ENCODE measurements around the gene PLA2G2A.

The PLA2G2A gene

GRCh38 chr1:19980314-19980713 lies 896 bp upstream of the PLA2G2A start:
- Mint-ChIP-seq H3K27ac (no peak overlapping the region), H3K4me1 (no peaks in the 10 kb centered on the region), H3K36me3 (no peaks in the 10 kb centered on the region)

GRCh38 chr1:19978143-19978542 lies 1.3 kb downstream of the PLA2G2A start:
- H3K27ac Mint-ChIP-seq = no peak overlapping the region
- no peaks in the 10 kb centered on the region for H3K4me1 Mint-ChIP-seq
- no peaks in the 10 kb centered on the region for H3K36me3 Mint-ChIP-seq
- H3K27me3 Mint-ChIP-seq = peaks cover 16% of the 10 kb centered on the region
- H3K4me3 Mint-ChIP-seq = no peak overlapping the region
- no peaks in the 10 kb centered on the region for H3K9me3 Mint-ChIP-seq

More at GRCh38 chr1:19980314-19980713, 896 bp upstream of the PLA2G2A start:
- H3K27me3 Mint-ChIP-seq = peaks cover 14% of the 10 kb centered on the region
- H3K4me3 Mint-ChIP-seq = no peak overlapping the region
- H3K9me3 Mint-ChIP-seq = no peaks in the 10 kb centered on the region

- Mint-ChIP-seq H3K27me3 (peaks cover 16% of the 10 kb centered on the region), H3K4me1 (no peaks in the 10 kb centered on the region), H3K9me3 (no peaks in the 10 kb centered on the region), H3K36me3 (no peaks in the 10 kb centered on the region), H3K27ac (no peak overlapping the region), H3K4me3 (no peak overlapping the region)
Measured at GRCh38 chr1:19976317-19977003, 3.0 kb downstream of the PLA2G2A start.

- H3K27ac Mint-ChIP-seq = no peak overlapping the region
Measured at GRCh38 chr1:19975423-19976193, 3.8 kb downstream of the PLA2G2A start.

GRCh38 chr1:19974822-19975416 lies 4.5 kb downstream of the PLA2G2A start:
- Mint-ChIP-seq H3K9me3 (no peaks in the 10 kb centered on the region), H3K27ac (no peak overlapping the region), H3K27me3 (peaks cover 21% of the 10 kb centered on the region), H3K4me1 (no peaks in the 10 kb centered on the region), H3K4me3 (no peak overlapping the region), H3K36me3 (no peaks in the 10 kb centered on the region)

More at GRCh38 chr1:19975423-19976193, 3.8 kb downstream of the PLA2G2A start:
- peaks cover 18% of the 10 kb centered on the region for H3K27me3 Mint-ChIP-seq
- no peak overlapping the region for H3K4me3 Mint-ChIP-seq
- no peaks in the 10 kb centered on the region for H3K4me1 Mint-ChIP-seq
- H3K36me3 Mint-ChIP-seq = no peaks in the 10 kb centered on the region
- H3K9me3 Mint-ChIP-seq = no peaks in the 10 kb centered on the region

GRCh38 chr1:19973616-19974015 lies 5.8 kb downstream of the PLA2G2A start:
- H3K27ac Mint-ChIP-seq = no peak overlapping the region
- peaks cover 19% of the 10 kb centered on the region for H3K27me3 Mint-ChIP-seq
- no peaks in the 10 kb centered on the region for H3K4me1 Mint-ChIP-seq
- no peak overlapping the region for H3K4me3 Mint-ChIP-seq
- no peaks in the 10 kb centered on the region for H3K9me3 Mint-ChIP-seq
- no peaks in the 10 kb centered on the region for H3K36me3 Mint-ChIP-seq

GRCh38 chr1:19971664-19972063 lies 7.8 kb downstream of the PLA2G2A start:
- no peaks in the 10 kb centered on the region for H3K4me1 Mint-ChIP-seq
- no peak overlapping the region for H3K27ac Mint-ChIP-seq
- no peak overlapping the region for H3K4me3 Mint-ChIP-seq
- no peaks in the 10 kb centered on the region for H3K9me3 Mint-ChIP-seq
- peaks cover 14% of the 10 kb centered on the region for H3K27me3 Mint-ChIP-seq
- no peaks in the 10 kb centered on the region for H3K36me3 Mint-ChIP-seq

GRCh38 chr1:19969898-19970660 lies 9.3 kb downstream of the PLA2G2A start:
- Mint-ChIP-seq H3K36me3 (no peaks in the 10 kb centered on the region), H3K9me3 (no peaks in the 10 kb centered on the region), H3K27ac (no peak overlapping the region), H3K4me1 (no peaks in the 10 kb centered on the region), H3K27me3 (peaks cover 9% of the 10 kb centered on the region), H3K4me3 (no peak overlapping the region)

GRCh38 chr1:19967808-19968207 lies 11.6 kb downstream of the PLA2G2A start:
- Mint-ChIP-seq H3K4me3 (no peak overlapping the region), H3K9me3 (no peaks in the 10 kb centered on the region), H3K4me1 (no peaks in the 10 kb centered on the region), H3K27ac (no peak overlapping the region), H3K36me3 (no peaks in the 10 kb centered on the region), H3K27me3 (peaks cover 15% of the 10 kb centered on the region)

- Mint-ChIP-seq H3K27ac (no peak overlapping the region), H3K4me1 (no peaks in the 10 kb centered on the region), H3K4me3 (no peak overlapping the region), H3K9me3 (no peaks in the 10 kb centered on the region), H3K27me3 (peaks cover 18% of the 10 kb centered on the region), H3K36me3 (no peaks in the 10 kb centered on the region)
Measured at GRCh38 chr1:19964542-19964941, 14.9 kb downstream of the PLA2G2A start.

GRCh38 chr1:19963636-19964035 lies 15.8 kb downstream of the PLA2G2A start:
- Mint-ChIP-seq H3K36me3 (no peaks in the 10 kb centered on the region), H3K4me1 (no peaks in the 10 kb centered on the region), H3K27me3 (peaks cover 18% of the 10 kb centered on the region), H3K4me3 (no peak overlapping the region), H3K27ac (no peak overlapping the region), H3K9me3 (no peaks in the 10 kb centered on the region)

- Mint-ChIP-seq H3K4me3 (no peak overlapping the region), H3K36me3 (no peaks in the 10 kb centered on the region), H3K9me3 (no peaks in the 10 kb centered on the region), H3K27me3 (peaks cover 19% of the 10 kb centered on the region), H3K27ac (no peak overlapping the region), H3K4me1 (no peaks in the 10 kb centered on the region)
Measured at GRCh38 chr1:19960591-19960990, 18.8 kb downstream of the PLA2G2A start.

GRCh38 chr1:19957779-19958178 lies 21.6 kb downstream of the PLA2G2A start:
- H3K27me3 Mint-ChIP-seq = peaks cover 21% of the 10 kb centered on the region
- no peaks in the 10 kb centered on the region for H3K36me3 Mint-ChIP-seq
- no peak overlapping the region for H3K4me3 Mint-ChIP-seq
- H3K27ac Mint-ChIP-seq = no peak overlapping the region
- no peaks in the 10 kb centered on the region for H3K9me3 Mint-ChIP-seq
- H3K4me1 Mint-ChIP-seq = no peaks in the 10 kb centered on the region

- Mint-ChIP-seq H3K36me3 (no peaks in the 10 kb centered on the region), H3K4me3 (no peak overlapping the region), H3K4me1 (no peaks in the 10 kb centered on the region), H3K27me3 (peaks cover 14% of the 10 kb centered on the region), H3K27ac (no peak overlapping the region), H3K9me3 (no peaks in the 10 kb centered on the region)
Measured at GRCh38 chr1:19955534-19956170, 23.8 kb downstream of the PLA2G2A start.

- peaks cover 16% of the 10 kb centered on the region for H3K27me3 Mint-ChIP-seq
- H3K9me3 Mint-ChIP-seq = no peaks in the 10 kb centered on the region
- H3K36me3 Mint-ChIP-seq = no peaks in the 10 kb centered on the region
- H3K4me3 Mint-ChIP-seq = no peak overlapping the region
- no peak overlapping the region for H3K27ac Mint-ChIP-seq
- H3K4me1 Mint-ChIP-seq = no peaks in the 10 kb centered on the region
Measured at GRCh38 chr1:19954059-19954458, 25.4 kb downstream of the PLA2G2A start.
